Endothelial cell of hepatic sinusoid (primary cell): Measurements from ENCODE around the gene ZNF804A.

ENCODE experiments used
- in situ Hi-C: cut with HindIII; loops from 2 replicates; pipeline ENCODE4 v1.10.0; 2017; ENCODE audit warnings: low sequenced_read_pairs

ZNF804A gene

DNA sequence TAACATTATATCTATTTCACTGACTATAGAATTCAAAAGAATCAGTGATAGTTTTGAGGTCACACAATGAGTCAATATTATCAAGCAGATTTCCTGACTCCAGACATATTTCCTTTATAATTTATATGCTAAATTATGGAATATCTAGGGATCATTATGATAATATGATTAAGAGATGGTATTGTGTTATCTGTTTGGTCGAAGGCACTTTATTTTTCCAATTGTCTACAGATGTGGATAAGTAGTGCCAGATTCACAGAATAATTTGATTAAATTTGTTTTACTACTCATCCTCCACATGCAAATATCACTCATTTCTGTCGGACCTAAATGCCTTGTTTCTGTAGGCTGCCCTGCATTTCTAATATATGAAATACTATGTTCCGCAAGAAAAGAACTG is 4.4 kb downstream of the ZNF804A start:
- in situ Hi-C loops, result no loop called here

DNA sequence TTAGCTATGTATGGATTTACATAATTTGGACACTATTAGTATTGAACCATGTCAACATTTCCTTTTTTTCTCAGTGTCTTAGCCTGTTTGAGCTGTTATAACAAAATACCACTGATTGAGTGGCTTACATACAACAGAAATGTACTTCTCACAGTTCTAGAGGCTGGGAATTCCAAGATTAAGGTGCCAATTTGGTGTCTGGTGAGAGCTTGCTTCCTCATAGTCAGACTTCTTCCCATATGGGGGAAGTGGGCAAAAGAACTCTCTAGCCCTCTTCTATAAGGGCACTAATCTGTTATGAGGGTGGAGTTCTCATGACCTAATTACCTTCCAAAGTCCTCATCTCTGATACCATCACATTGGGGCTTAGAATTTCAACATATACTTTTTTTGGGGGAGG is 12.6 kb downstream of the ZNF804A start:
- in situ Hi-C loops, result no loop called here

GRCh38 chr2:184611361-184612085 is 13.2 kb downstream of the ZNF804A start:
- in situ Hi-C loops, result no loop called here

- in situ Hi-C loops, result no loop called here
Measured at GRCh38 chr2:184620367-184620766, 22.0 kb downstream of the ZNF804A start.

GRCh38 chr2:184624311-184624710 is 26.0 kb downstream of the ZNF804A start:
- in situ Hi-C loops, result no loop called here

GRCh38 chr2:184628051-184628450 is 29.7 kb downstream of the ZNF804A start:
- in situ Hi-C loops, result no loop called here

GRCh38 chr2:184633726-184634125 is 35.4 kb downstream of the ZNF804A start:
- in situ Hi-C loops, result no loop called here

- in situ Hi-C loops, result no loop called here
Measured at GRCh38 chr2:184637781-184638180, 39.5 kb downstream of the ZNF804A start.

GRCh38 chr2:184644685-184645084 is 46.4 kb downstream of the ZNF804A start:
- in situ Hi-C loops, result no loop called here

DNA sequence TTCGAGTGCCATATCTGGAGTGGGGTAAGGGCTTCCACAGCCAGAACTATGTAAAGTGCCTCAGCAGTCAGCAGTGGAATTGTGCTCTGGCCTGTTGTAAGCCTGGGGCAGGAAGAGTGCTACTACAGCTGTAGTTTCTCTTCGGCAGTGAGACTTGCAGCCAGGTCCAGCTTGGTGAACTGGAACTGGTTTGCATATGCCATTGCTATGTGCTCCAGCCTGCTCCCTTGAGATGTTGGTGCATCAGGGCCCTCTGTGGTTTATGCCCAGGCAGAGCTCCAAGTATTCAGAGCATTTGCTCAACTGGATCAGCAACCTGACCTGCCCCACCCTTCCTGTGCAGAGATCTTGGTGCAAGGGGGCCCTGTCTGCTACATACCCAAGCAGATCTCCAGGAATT is 47.8 kb downstream of the ZNF804A start:
- in situ Hi-C loops, result no loop called here

DNA sequence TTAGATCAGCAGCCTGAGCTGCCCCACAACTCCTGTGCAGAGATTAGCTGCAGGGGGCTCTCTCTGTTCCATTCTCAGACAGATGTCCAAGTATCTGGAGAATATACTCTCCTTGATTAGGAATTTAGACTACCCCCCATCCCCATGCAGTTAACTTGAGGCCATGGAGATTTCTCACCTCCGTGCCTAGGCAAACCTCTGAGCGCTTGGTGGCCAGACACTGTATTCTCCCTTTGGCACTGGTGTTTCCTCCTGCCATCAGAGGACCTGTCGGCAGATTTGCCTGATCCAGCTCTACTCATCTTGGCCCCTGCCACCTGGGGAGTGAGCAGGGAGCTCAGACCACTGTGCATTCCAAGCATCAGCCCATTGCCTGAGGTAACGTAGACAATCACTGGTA is 48.3 kb downstream of the ZNF804A start:
- in situ Hi-C loops, result no loop called here

- in situ Hi-C loops, result no loop called here
Measured at GRCh38 chr2:184654945-184655344, 56.6 kb downstream of the ZNF804A start.

GRCh38 chr2:184677171-184677570 is 78.8 kb downstream of the ZNF804A start:
- in situ Hi-C loops, result no loop called here

GRCh38 chr2:184679219-184680018 is 81.1 kb downstream of the ZNF804A start:
- in situ Hi-C loops, result no loop called here

DNA sequence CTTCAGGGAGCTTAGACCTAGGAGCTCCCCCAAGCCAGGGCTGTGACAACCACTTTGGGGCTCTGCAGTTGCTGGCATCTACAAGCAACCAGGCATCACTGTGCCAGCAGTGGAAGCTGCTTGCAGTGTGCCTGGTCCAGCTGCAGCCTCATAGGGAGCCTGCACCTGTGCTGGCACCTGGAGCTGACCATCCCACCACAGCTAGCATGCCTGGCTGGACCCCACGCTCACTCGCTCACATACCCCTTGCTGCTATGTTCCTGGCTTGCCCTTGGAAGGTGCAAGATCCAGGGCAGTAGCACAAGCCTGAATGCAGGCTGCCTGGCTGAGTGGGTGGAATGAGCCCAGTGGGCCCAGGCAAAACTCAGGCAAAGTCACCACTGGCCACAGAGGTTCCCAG is 82.5 kb downstream of the ZNF804A start:
- in situ Hi-C loops, result no loop called here

- in situ Hi-C loops, result no loop called here
Measured at GRCh38 chr2:184681642-184682321, 83.5 kb downstream of the ZNF804A start.

DNA sequence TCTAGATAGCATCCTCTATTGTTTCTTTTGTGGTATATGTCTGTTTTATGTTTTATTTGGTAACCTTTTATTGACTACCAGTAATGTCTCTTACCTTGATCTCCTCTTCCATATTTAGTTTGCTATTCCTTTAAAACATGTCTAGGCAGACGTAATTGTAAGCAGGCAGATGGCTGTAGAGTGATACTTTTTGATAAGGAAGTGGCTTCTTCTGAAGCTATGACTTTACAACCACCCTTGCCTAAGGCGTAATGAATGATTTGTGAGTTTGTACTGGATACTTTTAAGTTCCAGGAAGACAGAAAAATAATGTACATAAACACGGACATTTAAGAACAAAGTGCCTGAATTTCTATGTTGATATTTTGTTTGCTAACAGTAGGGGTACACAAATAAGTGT is 85.6 kb downstream of the ZNF804A start:
- in situ Hi-C loops, result no loop called here

DNA sequence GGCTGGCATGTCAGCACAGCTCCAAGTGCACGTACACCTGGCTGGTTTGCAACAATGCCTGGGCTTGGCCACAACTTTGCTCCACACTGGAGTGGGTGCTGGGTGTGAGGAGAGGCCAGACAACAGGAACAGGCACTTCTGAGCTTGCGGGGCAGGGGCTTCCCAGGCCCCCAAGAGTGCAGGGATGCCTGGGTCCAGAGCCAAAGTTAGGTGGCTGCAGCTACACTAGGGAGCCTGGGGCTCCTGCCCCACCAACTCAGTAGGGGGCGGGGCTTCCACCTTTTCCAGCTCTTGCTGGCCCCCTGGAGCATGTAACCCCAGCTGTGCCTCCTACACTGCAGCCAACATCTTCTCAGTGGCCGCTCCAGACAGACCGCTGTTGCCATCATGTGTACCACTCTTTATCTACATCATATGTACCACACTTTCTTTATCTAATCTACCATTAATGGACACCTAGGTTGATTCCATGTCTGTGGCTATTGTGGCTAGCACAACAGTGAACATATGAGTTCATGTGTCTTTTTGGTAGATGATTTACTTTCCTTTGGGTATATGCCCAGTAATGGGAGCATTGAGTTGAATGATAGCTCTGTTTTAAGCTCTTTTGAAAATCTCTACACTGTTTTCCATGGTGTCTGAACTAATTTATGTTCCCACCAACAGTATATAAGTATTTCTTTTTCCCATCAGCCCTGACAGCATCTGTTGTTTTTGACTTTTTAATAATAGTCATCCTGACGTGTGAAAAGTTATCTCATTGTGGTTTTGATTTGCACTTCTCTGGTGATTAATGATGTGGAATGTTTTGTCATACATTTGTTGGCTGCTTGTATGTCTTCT is 87.9 kb downstream of the ZNF804A start:
- in situ Hi-C loops, result no loop called here

- in situ Hi-C loops, result no loop called here
Measured at GRCh38 chr2:184689638-184690037, 91.3 kb downstream of the ZNF804A start.

GRCh38 chr2:184692141-184692734 is 93.9 kb downstream of the ZNF804A start:
- in situ Hi-C loops, result no loop called here
